ENCODE data around the gene PDIK1L. TPM values are rescaled to one million over a fixed set of nuclear protein-coding genes. Genes with fewer than 3 reads are reported as not detected.

PDIK1L gene
- total RNA-seq, 2 experiments from 2014 or later, result 15.4 to 15.7 TPM

DNA sequence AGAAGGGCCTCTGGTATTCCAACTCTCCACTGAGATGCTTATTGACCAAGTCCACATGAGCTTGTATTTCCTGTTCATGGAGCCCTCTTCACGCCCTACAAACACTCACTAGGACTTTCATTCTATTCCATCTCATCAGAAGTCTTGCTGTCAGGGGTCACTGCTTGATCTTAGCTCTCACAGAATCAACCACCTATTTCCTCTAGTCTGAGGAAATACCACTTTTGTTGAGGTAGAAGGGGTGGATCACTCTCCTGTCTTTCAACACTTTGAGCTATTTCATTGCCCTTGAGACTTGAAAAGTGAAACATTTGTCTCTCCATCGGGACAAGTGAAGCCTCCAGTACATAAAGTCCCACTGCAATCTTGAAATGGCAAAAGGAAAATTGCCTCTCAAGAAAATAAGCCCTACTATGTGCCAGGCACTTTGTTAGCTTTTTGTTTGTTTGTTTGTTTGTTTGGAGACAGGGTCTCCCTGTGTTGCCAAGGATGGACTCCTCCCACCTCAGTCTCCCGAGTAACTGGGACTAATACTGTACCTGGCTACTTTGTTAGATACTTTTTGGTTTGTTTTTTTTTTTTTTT lies 27.4 kb downstream of the PDIK1L start:
- POLR2A ChIA-PET, result interaction anchor here (0.6 kb wide), 1 partner anchor 24 kb away, joined by 3 read pairs; no protein-coding TSS in a partner anchor
- CTCF ChIA-PET, result interaction anchor here (0.6 to 1.4 kb wide), 6 partner anchors 28 to 278 kb away, joined by 3 to 5 read pairs (median 4); partner anchors contain the start of genes C1orf232, PDIK1L and ZNF593

DNA sequence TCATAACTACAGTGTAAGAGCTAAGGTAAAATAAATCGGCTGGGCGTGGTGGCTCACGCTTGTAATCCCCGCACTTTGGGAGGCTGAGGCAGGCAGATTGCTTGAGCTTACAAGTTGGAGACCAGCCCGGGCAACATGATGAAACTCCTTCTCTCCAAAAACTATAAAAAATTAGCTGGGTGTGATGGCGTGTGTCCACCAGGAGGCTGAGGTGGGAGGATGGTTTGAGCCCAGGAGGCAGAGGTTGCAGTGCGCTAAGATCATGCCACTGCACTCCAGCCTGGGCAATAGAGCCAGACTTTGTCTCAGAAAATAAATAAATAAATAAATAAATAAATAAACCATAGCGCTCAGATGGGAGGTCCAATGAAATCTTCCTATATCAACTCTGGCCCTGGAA lies 30.5 kb downstream of the PDIK1L start:
- CTCF ChIA-PET, result interaction anchor here (0.7 to 4.8 kb wide), 4 partner anchors 28 to 180 kb away, joined by 3 to 55 read pairs (median 8); partner anchors contain the start of gene ZNF593
- POLR2A ChIA-PET, result interaction anchor here (0.8 kb wide), 1 partner anchor 34 kb away, joined by 5 read pairs; no protein-coding TSS in a partner anchor

DNA sequence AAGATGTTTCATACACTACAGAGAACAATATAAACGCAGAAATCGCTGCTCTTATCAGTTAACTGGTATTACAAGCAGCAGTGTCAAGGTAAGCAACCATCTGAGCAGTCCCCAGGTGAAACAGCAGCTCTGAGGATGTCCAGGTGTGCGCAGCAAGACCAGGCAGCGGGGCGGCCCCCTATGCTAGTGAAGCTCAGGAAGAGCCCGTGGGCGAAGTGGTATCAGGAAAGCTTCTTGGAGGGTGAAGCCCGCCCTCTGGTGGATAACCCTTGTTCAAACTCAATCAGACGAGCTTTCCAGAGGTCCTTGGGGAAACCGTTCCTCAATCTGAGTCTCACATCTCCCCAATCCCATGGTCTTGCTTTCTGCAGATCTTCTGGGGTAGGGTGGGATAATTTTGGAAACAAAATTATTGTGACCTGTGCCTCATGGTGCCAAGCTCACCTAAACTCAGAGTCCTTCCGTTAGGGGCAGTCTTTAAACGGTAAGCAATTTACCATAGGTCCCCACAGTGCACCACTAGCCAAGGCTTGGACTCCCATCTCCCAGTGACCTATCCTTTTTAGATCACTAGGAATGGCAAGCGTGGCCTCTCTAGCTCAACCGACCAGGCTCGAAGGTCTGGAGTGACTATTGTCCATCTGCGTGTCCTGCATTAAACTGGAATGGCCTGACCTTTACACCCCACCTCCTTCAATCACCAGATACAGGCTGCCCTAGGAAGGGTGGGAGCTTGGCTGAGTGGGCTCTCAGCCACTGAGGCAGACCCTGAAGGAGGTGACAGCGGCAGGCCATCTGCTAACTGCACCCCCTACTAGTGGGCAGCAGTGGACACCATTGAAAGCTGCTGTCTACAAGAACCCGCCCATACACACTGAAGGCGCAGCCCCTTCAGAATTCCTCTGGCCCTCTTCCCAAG lies 33.7 kb downstream of the PDIK1L start:
- ChIA-PET CTCF (interaction anchor here (0.6 to 4.8 kb wide), 23 partner anchors 9 to 184 kb away, joined by 3 to 55 read pairs (median 4); partner anchors contain the start of genes C1orf232, FAM110D, PDIK1L and ZNF593), POLR2A (no interaction called here)

DNA sequence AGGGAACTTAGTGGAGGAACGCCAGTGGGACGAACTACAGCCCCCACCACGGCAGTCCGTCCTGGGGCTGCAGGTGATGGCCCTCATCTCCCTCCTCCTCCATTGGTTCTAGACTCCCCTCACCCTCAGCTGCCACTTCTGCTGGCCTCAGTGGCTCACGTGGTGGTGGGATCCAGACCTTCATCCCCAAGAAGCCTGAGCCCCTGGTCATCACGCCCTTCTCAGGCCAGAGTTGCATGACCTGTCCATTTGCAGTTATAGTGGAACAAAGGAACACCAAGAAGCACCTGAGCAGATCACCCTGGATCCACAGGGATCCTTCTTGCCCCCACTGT lies 34.3 kb downstream of the PDIK1L start:
- ChIA-PET CTCF (interaction anchor here (0.8 to 4.8 kb wide), 9 partner anchors 11 to 112 kb away, joined by 3 to 55 read pairs (median 8); partner anchors contain the start of gene FAM110D), POLR2A (no interaction called here)

DNA sequence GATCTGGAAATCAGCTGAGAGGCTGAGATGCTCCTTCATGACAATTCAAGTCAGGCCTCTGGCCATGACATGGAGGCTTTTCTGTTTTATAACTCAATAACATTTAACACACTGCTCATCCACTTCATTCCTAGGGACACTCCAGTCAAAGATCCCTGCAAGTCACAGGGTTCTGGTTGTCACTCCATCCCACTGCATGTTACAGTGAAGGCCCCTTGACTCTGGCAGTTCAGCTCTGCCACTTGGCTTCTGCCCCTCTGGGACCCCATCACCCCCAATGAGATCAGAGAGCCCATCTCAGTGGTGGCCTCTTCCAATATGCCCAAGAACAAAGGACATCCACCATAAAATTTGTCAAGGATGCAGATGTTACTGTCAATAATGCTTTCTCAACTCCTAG lies 37.3 kb downstream of the PDIK1L start:
- POLR2A ChIA-PET, result no interaction called here
- CTCF ChIA-PET, result interaction anchor here (1.1 kb wide), 1 partner anchor 9 kb away, joined by 3 read pairs; no protein-coding TSS in a partner anchor

DNA sequence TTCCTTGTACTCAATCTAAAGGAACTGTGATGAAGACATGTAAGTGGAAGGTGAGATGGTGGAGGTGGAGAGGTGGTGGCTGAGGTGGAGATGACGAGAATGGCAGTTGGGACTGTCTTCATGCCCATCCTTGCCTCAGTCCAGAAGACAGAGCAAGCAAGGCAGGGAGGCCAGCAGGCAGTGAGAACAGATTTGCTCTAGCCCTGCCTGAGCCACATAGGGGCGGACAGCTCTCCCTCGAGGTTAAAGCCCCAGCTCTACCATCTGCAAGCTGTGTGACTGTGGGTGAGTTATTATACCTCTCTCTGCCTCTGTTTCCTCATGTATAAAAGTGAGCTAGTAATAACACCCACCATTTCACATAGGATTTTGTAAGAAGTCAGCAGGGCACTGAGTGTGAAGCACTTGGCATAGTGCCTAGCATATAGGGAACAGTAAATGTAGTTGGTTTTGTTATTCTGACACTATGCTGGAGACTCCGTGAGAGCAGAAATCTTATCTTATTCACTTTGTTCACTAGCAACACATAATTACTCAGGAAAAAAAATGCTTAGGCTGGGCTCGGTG lies 42.4 kb downstream of the PDIK1L start:
- CTCF ChIA-PET, result interaction anchor here (1.1 to 1.2 kb wide), 3 partner anchors 9 to 80 kb away, joined by 3 read pairs; partner anchors contain the start of gene CEP85
- POLR2A ChIA-PET, result no interaction called here

DNA sequence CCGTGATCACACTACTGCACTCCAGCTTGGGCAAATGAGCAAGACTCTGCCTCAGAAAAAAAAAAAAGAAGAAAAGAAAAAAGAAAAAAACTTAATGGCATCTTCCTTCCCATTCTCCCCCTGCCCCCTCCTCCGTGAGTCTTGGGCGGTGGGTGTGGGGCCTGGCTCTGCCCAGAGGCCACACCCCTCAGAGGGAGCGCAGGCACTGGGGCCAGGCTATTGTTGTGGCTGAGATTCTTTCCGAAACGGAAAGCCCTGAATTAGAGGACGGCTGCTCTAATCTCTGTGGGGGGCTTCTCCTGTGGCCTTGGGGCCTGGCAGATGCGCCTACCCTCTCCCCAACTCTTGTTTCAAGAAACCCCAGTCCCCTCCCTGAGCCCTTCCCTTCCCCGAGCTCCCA lies 43.1 kb downstream of the PDIK1L start:
- CTCF ChIA-PET, result interaction anchor here (1.1 to 1.2 kb wide), 3 partner anchors 9 to 79 kb away, joined by 3 read pairs; partner anchors contain the start of gene CEP85
- POLR2A ChIA-PET, result no interaction called here

DNA sequence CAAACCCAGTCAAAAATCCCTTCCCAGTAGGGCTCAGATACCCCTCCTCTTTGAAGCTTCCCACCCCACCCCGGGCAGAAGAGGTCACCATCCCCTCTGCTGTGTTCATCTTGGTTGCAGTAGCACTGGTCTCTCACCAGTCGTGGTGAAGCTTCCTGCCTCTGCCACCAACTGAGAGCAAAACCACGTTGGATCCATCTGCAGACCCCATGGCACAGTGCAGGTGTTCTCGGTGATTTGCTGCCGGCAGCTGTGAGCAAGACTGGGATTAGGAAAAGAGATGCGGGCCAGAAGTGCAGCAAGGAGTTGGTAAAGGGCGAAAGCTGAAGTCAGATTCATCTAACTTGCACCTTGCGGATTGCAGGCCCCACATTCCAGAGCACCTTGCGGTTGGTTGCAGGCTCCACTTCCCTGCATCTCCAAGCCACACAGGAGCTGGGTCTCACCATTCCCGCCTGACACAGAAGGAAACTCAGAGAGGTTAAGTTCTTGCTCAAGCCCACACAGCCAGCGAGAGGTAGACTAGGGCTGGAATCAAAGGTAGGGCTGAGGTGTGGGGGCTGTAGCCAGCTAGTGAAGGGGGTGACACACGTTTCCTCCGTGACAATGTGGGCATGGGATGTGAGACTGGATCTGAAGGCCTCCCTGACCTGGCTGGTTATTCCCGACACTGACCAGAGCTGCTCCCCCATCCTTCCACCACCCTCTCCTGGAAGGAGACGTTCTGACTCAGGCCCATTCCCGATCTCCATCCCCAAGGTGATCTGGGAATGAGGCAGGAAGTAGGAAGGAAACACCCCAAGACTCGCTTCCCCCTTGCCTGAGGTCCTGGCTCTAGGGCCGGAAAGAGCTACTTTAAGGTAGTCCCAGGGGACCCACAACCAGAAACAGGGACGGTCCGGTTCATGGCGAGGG lies 44.0 kb downstream of the PDIK1L start:
- ChIA-PET POLR2A (no interaction called here), CTCF (interaction anchor here (0.9 to 3.9 kb wide), 5 partner anchors 8 to 119 kb away, joined by 3 to 13 read pairs (median 4); partner anchors contain the start of genes CEP85 and ZNF593)

DNA sequence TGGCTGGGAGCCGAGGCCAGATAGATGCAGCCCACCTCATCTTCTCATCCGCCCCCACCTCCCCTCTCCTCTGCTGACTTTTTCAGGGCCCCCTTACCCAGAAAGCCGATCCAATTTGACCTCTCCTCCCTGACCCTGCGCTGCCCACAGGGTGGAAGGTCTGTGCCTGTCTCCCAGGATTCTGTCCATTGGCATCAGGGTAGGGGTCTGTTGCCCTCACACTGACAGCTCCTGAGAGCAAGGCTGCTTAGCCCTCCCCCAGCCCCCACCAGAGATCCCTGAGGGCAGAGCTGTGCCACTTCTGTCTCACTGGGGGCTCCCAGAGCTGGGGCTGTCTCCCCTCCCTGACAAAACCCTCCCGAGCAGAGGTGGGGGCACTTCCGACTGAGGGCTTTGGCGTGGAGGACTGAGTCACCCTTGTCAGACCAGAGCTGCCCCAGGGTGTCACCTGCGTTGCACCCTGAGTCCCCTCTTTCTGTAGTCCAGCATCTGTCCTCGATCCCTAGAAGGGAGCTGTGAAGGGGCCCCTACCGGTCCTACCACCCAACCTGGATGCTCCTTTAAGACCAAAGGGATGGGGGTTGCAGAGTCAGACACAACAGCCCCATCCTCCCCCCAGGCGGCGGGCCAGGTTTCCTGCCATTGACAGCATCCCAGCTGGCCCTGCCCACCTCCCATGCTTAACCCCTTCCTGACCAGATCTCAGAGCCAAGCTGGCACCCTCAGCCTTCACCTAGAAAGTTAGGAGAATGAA lies 44.8 kb downstream of the PDIK1L start:
- CTCF ChIA-PET, result interaction anchor here (0.8 to 3.9 kb wide), 6 partner anchors 9 to 120 kb away, joined by 3 to 13 read pairs (median 4); partner anchors contain the start of gene ZNF593
- POLR2A ChIA-PET, result interaction anchor here (0.6 kb wide), 1 partner anchor 534 kb away, joined by 3 read pairs; no protein-coding TSS in a partner anchor

DNA sequence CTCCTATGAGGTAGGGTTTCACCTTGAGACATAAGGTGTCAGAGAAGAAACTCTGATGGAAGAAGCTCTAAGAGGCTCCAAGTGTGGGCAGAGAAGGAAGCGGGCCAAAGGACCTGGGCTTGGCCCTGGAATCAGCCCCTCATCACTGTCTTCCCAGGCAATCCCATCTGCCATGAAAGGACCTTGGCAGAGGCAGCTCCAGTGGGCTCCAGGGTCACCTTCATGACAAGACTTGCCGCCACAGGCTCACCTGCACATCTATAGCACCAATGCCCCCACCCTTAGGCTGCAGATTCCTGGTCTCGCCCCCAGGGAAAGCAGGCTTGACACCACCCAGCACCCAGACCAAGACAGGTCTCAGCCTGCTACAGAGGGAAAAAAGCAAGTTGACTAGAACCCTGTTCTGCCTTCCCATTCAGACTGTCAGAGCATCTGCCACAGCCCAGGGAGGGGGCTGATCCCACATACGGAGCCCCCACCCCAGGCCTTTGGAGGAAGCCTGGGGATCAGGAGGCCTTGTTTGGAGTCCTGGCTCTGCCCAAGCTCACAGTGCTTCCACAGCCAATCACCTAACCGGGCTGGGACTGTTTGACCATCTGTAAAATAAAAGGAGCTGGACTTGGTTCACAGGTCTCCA lies 46.8 kb downstream of the PDIK1L start:
- POLR2A ChIA-PET, result no interaction called here

DNA sequence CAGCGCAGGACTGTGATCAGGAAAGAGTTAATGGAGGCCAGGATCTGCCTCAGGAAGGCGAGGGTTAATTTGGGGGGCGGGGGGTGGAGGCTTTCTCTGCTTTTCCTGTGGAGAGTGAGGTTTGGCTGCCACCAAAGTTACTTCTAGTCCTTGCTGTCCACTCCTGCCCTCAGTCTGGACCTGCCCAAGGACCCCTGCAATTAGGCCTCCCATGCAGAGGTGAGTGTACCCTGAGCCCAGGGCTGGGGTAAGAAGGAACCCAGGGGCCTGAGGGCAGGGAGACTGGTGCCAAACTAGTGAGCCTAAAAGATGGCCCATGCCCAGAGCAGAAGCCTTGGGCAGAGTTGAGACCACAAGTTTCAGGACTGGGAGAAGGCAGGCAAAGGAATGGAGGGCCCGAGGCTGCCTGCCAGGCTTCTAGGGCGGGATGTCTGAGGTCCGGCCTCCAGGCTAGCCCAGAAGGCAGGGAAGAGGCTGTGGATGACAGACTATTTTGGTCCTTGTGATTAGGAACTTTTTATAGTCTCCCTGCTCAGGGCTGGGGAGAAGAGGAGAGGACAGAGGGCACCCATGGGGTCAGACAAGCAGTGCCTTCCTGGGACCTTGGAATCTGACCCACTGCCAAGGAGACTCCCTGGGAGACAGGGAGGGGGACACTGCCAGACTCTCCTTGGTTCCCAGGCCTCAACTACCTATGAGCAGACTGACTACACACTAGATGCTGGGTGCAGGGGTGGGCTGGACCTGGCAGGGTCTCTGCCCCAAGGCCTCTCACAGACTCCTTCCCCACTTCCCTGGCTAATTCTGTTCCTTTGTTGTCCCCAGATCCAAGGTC lies 47.5 kb downstream of the PDIK1L start, which contains the start of gene FAM110D:
TSS of gene FAM110D (plus strand) at position 172 of the 835 bp plus-strand sequence. CDS start 2,213 bp downstream, outside the sequence.
- ChIA-PET CTCF (interaction anchor here (3.9 kb wide), 1 partner anchor 14 kb away, joined by 13 read pairs; no protein-coding TSS in a partner anchor), POLR2A (no interaction called here)

More for the DNA sequence above, 46.8 kb downstream of the PDIK1L start:
- CTCF ChIA-PET, result interaction anchor here (1.2 to 3.9 kb wide), 2 partner anchors 13 to 163 kb away, joined by 3 to 13 read pairs; no protein-coding TSS in a partner anchor

DNA sequence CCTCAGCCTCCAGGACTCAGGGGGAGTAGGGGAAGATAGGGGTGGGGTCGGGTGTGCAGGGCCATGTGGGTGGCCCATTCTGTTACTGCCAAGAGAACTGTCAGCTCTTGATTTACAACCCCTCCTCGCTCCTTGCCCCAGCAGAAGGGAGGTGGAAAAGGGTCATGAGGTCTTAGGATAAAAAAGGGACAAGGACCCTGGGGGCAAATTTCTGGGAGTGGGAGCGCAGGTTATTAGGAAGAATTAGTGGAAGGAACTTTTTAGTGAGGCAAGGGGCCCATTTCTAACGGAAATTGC lies 48.1 kb downstream of the PDIK1L start:
- ChIA-PET CTCF (interaction anchor here (1.8 kb wide), 1 partner anchor 14 kb away, joined by 5 read pairs; no protein-coding TSS in a partner anchor), POLR2A (no interaction called here)

DNA sequence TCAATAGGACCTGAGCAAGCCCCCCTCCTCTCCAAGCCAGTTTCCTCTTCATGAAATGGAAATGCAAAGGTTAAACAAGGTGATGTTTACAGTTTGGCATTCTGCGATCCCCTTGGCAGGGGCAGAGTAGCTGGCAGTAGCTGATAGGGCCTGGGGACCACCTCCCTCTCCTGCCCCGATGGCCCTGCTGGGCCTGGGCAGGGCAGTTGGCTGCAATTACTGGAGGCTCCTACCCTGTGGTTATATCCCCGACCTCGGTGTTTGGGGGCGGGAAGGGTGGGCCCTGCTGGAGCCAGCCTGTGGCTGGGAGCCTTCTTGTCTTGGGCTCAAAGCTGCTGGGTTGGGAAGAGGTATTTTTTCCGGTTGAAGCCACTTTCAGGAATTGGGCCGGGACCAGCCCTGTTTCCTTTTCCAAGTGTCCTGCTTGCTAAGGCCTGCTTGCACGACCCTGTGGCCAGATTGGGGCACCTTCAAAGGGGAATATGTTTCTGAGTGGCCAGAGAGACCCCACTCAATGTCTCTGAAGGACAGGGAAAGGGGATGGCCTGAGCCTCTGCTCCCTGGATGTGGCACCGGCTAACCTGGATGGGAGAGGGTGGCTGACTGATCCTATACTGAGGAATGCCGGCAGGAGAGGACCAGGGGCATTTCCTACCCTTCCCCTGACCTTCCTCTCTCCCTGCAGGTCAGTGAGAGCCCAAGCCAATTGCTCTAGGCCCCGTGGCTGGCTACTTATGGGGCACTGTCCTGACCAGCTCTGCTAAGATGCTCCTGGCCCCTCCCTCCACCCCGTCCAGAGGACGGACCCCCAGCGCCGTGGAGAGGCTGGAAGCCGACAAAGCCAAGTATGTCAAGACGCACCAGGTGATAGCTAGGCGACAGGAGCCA lies 49.1 kb downstream of the PDIK1L start:
- CTCF ChIA-PET, result interaction anchor here (0.7 to 1.8 kb wide), 4 partner anchors 15 to 125 kb away, joined by 3 to 5 read pairs (median 4); partner anchors contain the start of gene CEP85

DNA sequence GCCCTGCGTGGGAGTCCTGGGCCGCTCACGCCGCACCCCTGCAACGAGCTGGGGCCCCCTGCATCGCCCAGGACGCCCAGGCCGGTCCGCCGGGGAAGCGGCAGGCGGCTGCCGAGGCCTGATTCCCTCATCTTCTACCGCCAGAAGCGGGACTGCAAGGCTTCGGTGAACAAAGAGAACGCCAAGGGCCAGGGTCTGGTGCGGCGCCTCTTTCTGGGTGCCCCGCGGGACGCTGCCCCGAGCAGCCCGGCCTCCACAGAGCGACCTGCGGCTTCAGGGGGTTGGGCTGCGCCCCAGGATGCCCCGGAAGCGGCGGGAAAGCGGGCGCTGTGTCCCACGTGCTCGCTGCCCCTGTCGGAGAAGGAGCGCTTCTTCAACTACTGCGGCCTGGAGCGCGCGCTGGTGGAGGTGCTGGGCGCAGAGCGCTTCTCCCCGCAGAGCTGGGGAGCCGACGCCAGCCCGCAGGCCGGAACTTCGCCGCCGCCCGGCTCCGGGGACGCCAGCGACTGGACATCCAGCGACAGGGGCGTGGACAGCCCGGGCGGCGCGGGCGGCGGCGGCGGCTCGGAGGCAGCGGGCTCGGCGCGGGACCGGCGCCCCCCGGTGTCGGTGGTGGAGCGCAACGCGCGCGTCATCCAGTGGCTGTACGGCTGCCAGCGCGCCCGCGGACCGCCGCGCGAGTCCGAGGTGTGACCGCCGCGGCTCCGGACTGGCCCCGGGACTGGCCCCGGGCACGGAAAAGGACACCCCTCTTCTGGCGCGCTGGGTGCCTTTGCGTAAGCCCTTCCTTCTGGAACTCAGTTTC lies 50.0 kb downstream of the PDIK1L start:
- CTCF ChIA-PET, result interaction anchor here (0.7 to 2.6 kb wide), 7 partner anchors 16 to 230 kb away, joined by 3 to 9 read pairs (median 3); partner anchors contain the start of gene CEP85
- POLR2A ChIA-PET, result no interaction called here

More for the DNA sequence above, 49.1 kb downstream of the PDIK1L start:
- POLR2A ChIA-PET, result no interaction called here
